GM20000 (cell line): ENCODE measurements around the gene CCDC158.
A peak's percentile ranks its signal among the peaks of the same experiment; 100 is the strongest.

Source experiments
- DNase-seq: peaks from one replicate; pipeline ENCODE4 v3.0.0; 2012; ENCODE audit warnings: low spot score
- TF ChIP-seq, protein P1 (sequence below): IDR thresholded peaks from 2 replicates; pipeline ENCODE4 v1.5.1; 2012; ENCODE audit warnings: mild to moderate bottlenecking, control low read depth; ENCODE audit errors: extremely low read depth, missing control alignments

The CCDC158 gene

DNA sequence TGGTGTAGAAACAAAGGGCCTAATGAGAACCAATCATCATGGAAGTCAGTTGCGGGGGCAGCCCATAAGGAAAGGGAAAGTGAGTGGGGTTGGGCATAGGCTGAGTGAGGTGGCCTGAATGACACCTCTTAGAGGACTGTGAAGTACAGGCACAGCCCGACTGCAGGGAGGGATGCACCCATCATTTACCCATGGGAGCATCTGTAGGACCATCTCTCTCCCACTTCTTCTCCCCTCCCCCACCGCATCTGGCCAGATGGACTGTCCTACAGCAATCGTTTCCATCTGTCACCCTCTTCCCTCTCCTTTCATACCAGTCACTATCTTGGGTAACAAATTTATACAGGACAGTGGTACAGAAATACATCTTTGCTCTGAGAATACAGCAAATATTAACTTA lies 110.3 kb downstream of the CCDC158 start:
- no peak for DNase-seq
- TF ChIP-seq, protein P1, sequence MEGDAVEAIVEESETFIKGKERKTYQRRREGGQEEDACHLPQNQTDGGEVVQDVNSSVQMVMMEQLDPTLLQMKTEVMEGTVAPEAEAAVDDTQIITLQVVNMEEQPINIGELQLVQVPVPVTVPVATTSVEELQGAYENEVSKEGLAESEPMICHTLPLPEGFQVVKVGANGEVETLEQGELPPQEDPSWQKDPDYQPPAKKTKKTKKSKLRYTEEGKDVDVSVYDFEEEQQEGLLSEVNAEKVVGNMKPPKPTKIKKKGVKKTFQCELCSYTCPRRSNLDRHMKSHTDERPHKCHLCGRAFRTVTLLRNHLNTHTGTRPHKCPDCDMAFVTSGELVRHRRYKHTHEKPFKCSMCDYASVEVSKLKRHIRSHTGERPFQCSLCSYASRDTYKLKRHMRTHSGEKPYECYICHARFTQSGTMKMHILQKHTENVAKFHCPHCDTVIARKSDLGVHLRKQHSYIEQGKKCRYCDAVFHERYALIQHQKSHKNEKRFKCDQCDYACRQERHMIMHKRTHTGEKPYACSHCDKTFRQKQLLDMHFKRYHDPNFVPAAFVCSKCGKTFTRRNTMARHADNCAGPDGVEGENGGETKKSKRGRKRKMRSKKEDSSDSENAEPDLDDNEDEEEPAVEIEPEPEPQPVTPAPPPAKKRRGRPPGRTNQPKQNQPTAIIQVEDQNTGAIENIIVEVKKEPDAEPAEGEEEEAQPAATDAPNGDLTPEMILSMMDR = no peak

DNA sequence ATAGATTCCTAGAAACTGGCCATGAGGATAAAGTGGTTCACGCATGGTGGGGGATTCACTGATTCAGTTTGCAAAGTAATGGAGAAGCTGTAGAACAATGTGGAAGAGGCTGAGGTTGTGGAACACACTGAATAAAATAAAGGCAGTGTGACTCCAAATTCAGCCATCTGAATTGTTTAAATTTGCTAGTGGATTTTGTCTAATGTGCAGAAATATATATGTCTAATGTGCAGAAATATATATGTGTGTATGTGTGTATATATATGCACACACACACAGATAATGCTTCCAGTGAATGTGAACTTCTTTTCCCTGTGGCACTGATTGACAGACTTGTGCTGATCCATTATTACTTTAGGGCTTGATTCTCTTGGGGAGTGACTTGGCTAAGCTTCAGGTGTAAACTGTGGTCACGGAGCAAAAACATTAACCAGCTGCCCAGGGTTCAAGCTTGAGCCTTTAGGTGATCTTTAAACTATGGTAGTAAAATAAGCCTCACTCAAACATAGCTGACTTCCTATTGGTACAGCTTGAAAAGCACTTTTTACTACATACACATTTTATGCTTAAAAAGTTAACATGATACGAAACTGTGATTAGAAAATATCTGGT lies 110.9 kb downstream of the CCDC158 start:
- TF ChIP-seq, protein P1 = no peak
- no peak for DNase-seq

DNA sequence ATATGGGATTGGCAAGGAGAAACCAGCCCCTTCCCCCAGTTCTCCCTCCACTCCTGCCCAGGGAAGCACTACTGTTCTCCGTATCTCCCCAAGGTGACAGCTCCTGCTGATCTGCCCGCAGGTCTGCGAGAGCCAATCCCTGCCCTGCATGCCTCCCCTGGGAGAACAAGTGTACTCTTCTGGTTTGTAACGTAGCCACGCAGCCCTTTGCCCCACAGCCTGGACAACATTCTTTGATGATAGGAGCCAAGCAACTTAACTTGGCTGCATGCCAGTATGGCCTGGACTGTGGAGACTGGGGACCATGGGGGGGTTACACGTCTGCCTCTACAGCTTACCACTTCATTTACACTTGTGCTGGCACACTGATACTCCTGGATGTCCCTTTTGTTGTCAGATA lies 112.4 kb downstream of the CCDC158 start:
- TF ChIP-seq, protein P1 = no peak
- no peak for DNase-seq

DNA sequence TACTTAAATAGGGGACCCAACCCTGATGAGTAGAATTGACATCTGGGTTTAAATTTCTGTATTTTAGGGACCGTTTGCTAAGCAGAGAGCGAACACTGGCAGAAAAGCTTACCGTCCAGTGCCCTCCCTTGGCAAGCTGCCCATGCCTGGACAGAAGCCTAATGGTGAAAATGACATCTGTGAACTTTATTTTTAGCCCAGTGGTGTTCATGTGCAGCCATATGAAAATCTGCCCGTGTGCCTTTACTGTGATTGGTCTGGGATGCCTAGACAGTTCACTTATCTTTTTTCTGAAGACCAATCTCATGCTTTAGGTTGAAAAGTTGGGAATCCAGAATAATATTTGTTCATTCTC lies 113.3 kb downstream of the CCDC158 start:
- TF ChIP-seq, protein P1 = no peak
- no peak for DNase-seq

DNA sequence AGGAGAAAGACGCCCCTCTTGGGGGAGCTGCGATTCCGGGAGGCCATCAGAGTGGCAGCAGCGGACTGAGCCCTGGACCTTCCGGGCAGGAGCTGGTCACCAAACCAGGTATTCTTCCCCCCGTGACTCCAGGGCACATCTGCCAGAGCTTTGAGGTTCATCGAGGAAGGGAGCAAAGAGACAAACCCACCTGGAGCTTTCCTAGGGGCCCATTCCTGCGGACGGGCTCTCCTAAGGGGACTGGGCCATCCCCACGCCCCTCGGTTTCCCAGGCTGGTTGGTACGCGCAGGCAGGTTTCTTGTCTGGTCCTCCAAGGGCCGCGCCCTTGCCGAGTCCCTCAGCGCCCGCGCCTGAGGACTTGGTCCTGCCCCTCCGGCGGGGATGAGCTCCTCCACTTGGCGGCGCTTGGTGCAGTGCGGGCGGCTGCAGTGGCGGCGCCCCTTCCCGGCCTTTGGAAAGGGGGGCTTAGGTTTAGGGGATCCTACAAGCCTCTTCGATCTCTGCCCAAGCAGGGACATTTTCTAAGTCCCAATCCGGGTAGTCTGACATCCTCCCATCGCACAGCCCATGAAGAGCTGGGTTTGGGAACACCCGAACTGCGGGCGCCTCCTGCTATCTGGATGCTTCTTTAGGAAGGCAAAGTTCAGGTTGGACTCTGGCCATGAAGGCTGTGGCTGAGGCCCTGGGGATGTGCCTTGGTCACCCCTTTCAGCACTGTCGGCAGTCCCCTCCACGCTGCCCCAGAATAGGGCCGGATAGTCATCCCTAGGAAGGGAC lies 113.9 kb downstream of the CCDC158 start:
- TF ChIP-seq, protein P1 = no peak
- DNase-seq = peak; percentile 40

DNA sequence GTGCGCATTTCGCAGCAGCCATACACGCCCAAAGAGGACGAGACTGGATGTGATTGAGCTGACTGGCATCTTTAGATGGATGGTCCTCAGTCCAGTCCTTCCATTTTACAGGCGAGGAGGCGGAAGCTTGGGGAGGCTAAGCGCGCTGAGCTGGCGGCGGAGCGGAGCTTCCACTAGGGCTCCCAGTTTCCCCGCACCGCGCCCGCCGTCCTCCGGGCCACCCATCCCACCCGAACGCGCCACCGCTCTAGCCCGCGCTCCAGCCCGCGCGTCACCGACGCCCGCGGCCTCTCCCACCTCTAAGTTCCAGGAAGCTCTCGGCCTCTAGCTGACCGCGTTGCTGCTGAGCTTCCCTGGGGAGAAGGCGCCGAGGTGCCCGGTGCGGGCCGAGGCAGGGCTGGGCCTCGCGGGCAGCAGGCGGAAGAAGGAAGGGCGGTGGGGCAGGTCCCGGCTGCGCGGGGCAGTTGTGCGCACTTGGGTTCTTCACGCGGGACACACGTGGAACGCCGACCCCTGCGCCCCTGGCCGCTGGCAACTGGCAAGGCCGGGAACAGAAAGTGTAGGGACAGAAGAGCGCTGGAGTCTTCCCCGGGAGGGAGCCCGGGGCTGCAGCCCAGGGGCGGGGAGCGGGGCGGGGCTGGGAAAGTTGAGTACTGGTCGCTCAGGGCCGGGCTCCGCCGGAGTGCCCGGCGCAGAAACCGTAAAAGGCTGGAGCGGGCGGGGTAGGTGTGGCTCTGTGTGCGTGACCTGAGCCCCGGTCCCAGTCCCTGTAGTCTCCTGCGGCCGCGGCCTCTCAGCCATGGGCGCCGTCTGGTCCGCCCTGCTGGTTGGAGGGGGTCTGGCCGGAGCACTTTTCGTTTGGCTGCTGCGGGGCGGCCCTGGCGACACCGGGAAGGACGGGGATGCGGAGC lies 114.7 kb downstream of the CCDC158 start, which contains the start of gene STBD1:
TSS of gene STBD1 (plus strand) at position 763 of the 911 bp plus-strand sequence. CDS start at position 800, 37 bp downstream.
- DNase-seq = peak; percentile 49
- TF ChIP-seq, protein P1 = no peak

DNA sequence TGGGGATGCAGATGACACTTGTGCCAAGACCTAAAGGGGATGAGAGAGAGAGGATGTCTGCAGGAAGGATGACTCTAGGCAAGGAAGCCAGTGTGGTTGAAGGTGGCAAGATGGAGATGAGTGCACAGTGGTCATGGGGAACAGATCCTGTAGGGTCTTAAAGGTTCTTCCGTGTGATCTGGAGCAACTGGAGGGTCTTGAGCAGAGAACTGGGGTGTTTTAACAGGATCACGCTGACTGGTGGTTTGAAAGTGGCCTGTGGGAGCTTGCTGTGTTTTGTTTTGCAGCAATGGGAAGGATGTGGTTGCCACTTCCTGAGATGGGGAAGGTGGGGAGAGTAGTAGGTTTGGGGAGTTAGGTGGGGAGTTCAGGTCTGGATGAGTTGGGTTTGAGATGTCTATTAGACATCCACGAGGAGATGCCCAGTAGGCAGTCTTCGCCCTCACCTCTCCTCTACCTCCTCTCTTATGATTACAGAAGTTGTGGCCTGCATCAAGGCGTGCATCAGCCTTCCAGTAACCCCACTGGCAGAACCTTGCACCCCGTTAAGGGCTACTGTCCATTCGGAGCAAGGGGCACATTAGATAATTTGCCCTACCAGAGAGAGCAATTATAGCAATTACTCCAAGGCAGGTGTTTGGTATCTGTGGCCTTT lies 115.8 kb downstream of the CCDC158 start:
- TF ChIP-seq, protein P1 = no peak
- DNase-seq = no peak
